WI38 (cell line): ENCODE measurements around the gene TAB2.

Experiments used
- H3K4me3 ChIP-seq: 2 replicates; pipeline ENCODE4 v1.5.1; 2011; ENCODE audit warnings: low read depth, mild to moderate bottlenecking, control low read depth, low read length
- TF ChIP-seq, protein P1 (sequence below): IDR thresholded peaks from 2 replicates; pipeline ENCODE4 v1.5.1; 2012; ENCODE audit warnings: low read depth, mild to moderate bottlenecking, control low read depth, low read length

Gene TAB2

DNA sequence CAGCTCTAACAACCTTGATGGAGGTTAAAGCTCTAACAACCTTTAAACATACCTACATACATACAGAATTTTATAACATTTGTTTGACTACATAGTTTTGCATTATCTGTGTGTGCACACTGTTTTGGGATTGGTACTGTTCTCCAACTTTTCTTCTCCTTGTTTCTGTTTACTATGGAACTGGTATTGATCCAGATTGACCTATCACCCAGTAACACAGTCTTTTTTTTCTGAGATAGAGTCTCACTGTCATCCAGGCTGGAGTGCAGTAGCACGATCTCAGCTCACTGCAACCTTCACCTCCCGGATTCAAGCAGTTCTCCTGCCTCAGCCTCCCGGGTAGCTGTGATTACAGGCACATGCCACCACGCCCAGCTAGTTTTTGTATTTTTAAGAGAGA, 65.9 kb downstream of the TAB2 start:
- no peak overlapping the region for H3K4me3 ChIP-seq
- TF ChIP-seq, protein P1, sequence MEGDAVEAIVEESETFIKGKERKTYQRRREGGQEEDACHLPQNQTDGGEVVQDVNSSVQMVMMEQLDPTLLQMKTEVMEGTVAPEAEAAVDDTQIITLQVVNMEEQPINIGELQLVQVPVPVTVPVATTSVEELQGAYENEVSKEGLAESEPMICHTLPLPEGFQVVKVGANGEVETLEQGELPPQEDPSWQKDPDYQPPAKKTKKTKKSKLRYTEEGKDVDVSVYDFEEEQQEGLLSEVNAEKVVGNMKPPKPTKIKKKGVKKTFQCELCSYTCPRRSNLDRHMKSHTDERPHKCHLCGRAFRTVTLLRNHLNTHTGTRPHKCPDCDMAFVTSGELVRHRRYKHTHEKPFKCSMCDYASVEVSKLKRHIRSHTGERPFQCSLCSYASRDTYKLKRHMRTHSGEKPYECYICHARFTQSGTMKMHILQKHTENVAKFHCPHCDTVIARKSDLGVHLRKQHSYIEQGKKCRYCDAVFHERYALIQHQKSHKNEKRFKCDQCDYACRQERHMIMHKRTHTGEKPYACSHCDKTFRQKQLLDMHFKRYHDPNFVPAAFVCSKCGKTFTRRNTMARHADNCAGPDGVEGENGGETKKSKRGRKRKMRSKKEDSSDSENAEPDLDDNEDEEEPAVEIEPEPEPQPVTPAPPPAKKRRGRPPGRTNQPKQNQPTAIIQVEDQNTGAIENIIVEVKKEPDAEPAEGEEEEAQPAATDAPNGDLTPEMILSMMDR, result no peak

GRCh38 chr6:149384464-149384863, 67.0 kb downstream of the TAB2 start:
- no peak overlapping the region for H3K4me3 ChIP-seq
- TF ChIP-seq, protein P1, result no peak

GRCh38 chr6:149385998-149386646, 68.6 kb downstream of the TAB2 start:
- TF ChIP-seq, protein P1, result no peak
- no peak overlapping the region for H3K4me3 ChIP-seq

DNA sequence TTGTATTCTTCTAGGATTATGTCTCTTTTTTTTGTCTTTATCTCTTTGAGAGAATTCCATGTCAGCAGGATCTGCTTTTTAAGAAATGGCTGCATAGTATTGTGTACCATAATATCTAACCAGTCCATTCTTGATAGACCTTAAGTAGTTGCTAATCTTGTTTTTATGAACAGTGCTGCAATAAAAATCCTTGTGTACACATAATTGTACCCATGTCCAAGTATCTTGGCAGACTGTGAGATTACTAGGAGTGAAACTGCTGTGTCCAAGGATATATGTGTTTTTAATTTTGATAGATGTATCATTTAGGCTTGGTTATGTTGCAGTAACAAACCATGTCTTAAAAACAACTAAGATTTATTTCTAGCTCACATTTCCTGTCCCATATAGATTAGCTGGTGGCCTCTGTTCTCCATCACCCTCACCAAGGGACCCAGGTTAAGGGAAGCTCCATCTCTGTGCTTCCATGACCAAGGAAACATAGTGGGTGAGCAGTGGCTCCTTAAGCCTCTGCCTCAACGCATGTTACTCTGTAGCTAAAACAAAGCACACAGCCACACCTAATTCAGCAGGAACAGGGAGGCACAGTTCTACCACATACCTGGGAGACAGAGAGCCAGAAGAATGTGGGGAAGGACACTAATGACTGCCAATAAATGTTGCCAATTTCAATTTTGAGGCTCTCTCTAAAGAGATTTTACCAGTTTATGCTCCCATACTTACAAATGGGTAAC, 70.4 kb downstream of the TAB2 start:
- TF ChIP-seq, protein P1, result no peak
- no peak overlapping the region for H3K4me3 ChIP-seq

DNA sequence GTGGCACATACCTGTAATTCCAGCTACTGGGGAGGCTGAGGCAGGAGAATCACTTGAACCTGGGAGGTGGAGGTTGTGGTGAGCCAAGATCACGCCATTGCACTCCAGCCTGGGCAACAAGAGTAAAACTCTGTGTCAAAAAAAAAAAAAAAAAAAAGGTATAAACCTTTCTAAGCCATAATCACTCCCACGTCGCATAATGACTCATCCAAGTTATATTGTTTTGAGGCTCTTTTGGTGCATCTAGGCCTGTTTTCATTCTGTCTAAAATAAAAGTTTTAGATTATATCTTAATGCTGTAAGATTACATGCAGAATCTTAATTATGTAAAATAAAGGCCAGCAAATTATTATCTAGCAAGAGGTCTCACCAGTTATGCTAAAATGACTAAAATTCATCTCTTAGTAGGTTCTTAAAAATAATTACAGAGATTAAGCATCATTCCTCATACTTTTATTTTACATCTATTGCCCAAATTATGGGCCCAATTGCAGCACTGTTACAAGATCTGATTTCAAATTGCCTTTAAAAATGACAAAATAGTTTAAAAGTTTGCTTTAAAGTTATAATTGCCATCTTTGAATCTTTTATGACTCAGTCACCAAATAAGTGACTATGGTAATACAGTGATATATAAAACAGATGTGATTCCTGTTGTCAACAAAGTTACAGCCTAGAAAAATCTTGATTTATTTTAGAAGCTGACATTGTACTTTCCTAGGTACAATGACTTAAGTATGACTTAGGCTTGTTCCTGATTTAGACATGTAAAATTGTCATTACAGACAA, 72.2 kb downstream of the TAB2 start:
- TF ChIP-seq, protein P1, result no peak
- H3K4me3 ChIP-seq, result no peak overlapping the region

- TF ChIP-seq, protein P1, result no peak
- H3K4me3 ChIP-seq, result no peak overlapping the region
Observed at GRCh38 chr6:149392093-149392492, 74.6 kb downstream of the TAB2 start.
